Thyroid gland (tissue), 4 donors: Measurements from ENCODE around the gene POC1B. TPM values are rescaled to one million over a fixed set of nuclear protein-coding genes. Genes with fewer than 3 reads are reported as not detected.

Experiments
- DNase-seq, 2 donors: peaks; one replicate each; pipeline ENCODE4 v3.0.0-alpha.2; 2019
- H3K27ac ChIP-seq, 3 donors: fragments of 200-600 bp; sonication (generic); 1 replicate in 2 of 3; 2 replicates in 1 of 3; pipeline ENCODE4 v1.5.1; 2016 to 2019; ENCODE audit warnings: mild to moderate bottlenecking in 1 of 3, moderate library complexity in 1 of 3
- H3K27me3 ChIP-seq: fragments of 200-600 bp; sonication (generic); one replicate; pipeline ENCODE4 v1.5.1; 2019
- H3K36me3 ChIP-seq, 2 donors: fragments of 200-600 bp; sonication (generic); one replicate each; pipeline ENCODE4 v1.5.1; 2016 to 2019
- H3K4me1 ChIP-seq, 2 donors: fragments of 200-600 bp; sonication (generic); one replicate each; pipeline ENCODE4 v1.5.1; 2017 to 2019
- H3K4me3 ChIP-seq, 3 donors: fragments of 200-600 bp; sonication (generic); replicated peaks in 1 of 3; 1 replicate in 2 of 3; 2 replicates in 1 of 3; pipeline ENCODE4 v1.5.1; 2016; ENCODE audit warnings: mild to moderate bottlenecking in 1 of 3
- H3K9me3 ChIP-seq: fragments of 200-600 bp; sonication (generic); one replicate; pipeline ENCODE4 v1.5.1; 2017
- CTCF ChIP-seq, 6 experiments: fragments of 200-600 bp in 3 of 6; fragments of 450-650 bp in 3 of 6; sonication (generic) in 3 of 6; IDR thresholded peaks; one replicate each; pipeline ENCODE4 v1.5.1; 2016 to 2019; ENCODE audit warnings: antibody characterized with exemption in 6 of 6, mild to moderate bottlenecking in 2 of 6, inconsistent platforms in 1 of 6, moderate library complexity in 1 of 6
- POLR2A ChIP-seq, 2 donors: fragments of 450-650 bp; IDR thresholded peaks; one replicate each; pipeline ENCODE4 v1.6.1; 2017; ENCODE audit warnings: antibody characterized with exemption in 2 of 2, mild to moderate bottlenecking in 2 of 2, moderate library complexity in 1 of 2
- WGBS, 2 donors: methylation state at CpG; one replicate each; pipeline ENCODE4 v1.1.5; 2017; 5-methylcytosine and 5-hydroxymethylcytosine counted together
- intact Hi-C: fragments of 100-400 bp; cut with DNase I; formaldehyde crosslinking; loops from one replicate; pipeline ENCODE4 v1.15.1; 2023
- small RNA-seq: library from RNA; depleted of rRNA; stranded (forward); fragments of <200 nt; gene quantifications from one replicate; pipeline ENCODE3, GENCODE V24; 2016
- total RNA-seq, 4 donors: library from RNA; depleted of rRNA; stranded (reverse); fragments of >200 nt; gene quantifications; one replicate each; pipeline ENCODE4 v1.2.3, GENCODE V29; 2016

The POC1B gene
- total RNA-seq, 4 donors from 2014 or later = 21.2 to 38.3 (median 27.2) TPM

GRCh38 chr12:89372584-89373370, 153.1 kb downstream of the POC1B start:
- peaks cover 11 to 19% of the 10 kb centered on the region in 2 donors for H3K4me1 ChIP-seq
- no peak for DNase-seq
- H3K27me3 ChIP-seq = no peaks in the 10 kb centered on the region
- H3K9me3 ChIP-seq = no peaks in the 10 kb centered on the region
- H3K4me3 ChIP-seq = no peak overlapping the region
- no peak overlapping the region for H3K27ac ChIP-seq
- no peak for TF ChIP-seq CTCF (IDR thresholded peaks at IDR 0.05)
- no peak for TF ChIP-seq POLR2A (IDR thresholded peaks at IDR 0.05)
- intact Hi-C loops = no loop called here
- 75 to 78% methylated on average over 6 of the region's 6 CpGs for WGBS, 2 donors
- H3K36me3 ChIP-seq = no peaks in the 10 kb centered on the region

GRCh38 chr12:89370850-89371249, 155.0 kb downstream of the POC1B start:
- no peak for DNase-seq
- intact Hi-C loops = no loop called here
- Histone ChIP-seq H3K4me1 (peaks cover 11 to 14% of the 10 kb centered on the region in 2 donors), H3K27me3 (no peaks in the 10 kb centered on the region), H3K4me3 (no peak overlapping the region), H3K36me3 (no peaks in the 10 kb centered on the region), H3K27ac (no peak overlapping the region), H3K9me3 (no peaks in the 10 kb centered on the region)
- no peak for TF ChIP-seq CTCF (IDR thresholded peaks at IDR 0.05)
- TF ChIP-seq POLR2A (IDR thresholded peaks at IDR 0.05) = no peak
- WGBS, 2 donors = 82 to 84% methylated on average over 7 of the region's 7 CpGs

GRCh38 chr12:89370421-89370831, 155.4 kb downstream of the POC1B start:
- intact Hi-C loops = no loop called here
- Histone ChIP-seq H3K36me3 (no peaks in the 10 kb centered on the region), H3K4me3 (no peak overlapping the region), H3K9me3 (no peaks in the 10 kb centered on the region), H3K27ac (no peak overlapping the region), H3K4me1 (peaks cover 10 to 11% of the 10 kb centered on the region in 2 donors), H3K27me3 (no peaks in the 10 kb centered on the region)
- WGBS, 2 donors = 83 to 84% methylated on average over 3 of the region's 3 CpGs
- TF ChIP-seq POLR2A (IDR thresholded peaks at IDR 0.05) (no peak), CTCF (IDR thresholded peaks at IDR 0.05) (no peak)
- no peak for DNase-seq

Small RNAs within 50 kb of the gene (small RNA-seq; reads per million reads assigned to genes)
- gene AC025034.2 (not detected), gene POC1B-GALNT4 (not detected)

Other genes starting within 250 kb of the POC1B start
- gene DUSP6, start 173.5 kb downstream of the POC1B start, total RNA-seq = 10 to 100 TPM; 31.0 to 40.2 (median 33.8) TPM
- 10 to 100 TPM in 1 of 4 donors, 1 to 10 TPM in 3; 7.0 to 11.2 (median 7.3) TPM for gene GALNT4, start 1.3 kb downstream of the POC1B start, total RNA-seq
- 10 to 100 TPM; 34.5 to 66.0 (median 44.4) TPM for gene ATP2B1, start 182.8 kb upstream of the POC1B start, total RNA-seq